SIG-M5 (cell line): ENCODE results near the gene B2M.
"Not testable (repeated sequence)": the region's sequence is repeated elsewhere in the genome, so short reads cannot be mapped to it uniquely, and the experiment has no call there.

Experiments used
- DNase-seq: peaks from one replicate; lab custom pipeline; 2025; lab: John Stamatoyannopoulos, UW

Gene B2M

GRCh38 chr15:44711096-44711742, at the start of gene B2M, which contains the start of gene PATL2:
TSS of gene B2M (plus strand) at chr15:44711517. CDS start at chr15:44711547, 30 bp downstream.
TSS of gene PATL2 (minus strand) at chr15:44711323. CDS start at chr15:44676490, 34,833 bp downstream.
- DNase-seq = peak; percentile 75

DNA sequence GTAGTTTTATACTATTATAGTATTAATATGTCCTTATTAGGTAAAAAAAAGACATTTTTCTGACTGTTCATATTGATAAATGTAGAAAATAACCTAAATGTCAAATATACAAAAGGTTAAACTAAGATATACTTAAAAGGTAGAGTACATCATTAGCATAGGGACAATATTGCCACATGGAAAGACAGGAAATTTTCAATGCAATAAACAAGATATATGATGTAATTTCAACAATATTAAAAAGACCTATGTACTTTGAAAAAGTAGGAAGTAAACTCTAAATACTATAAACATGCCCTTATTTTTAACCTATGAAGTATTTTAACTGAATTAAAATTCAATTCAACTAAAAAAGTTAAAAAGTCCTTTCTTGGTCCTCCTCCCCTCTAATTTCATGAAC, 49.7 kb upstream of the B2M start:
- DNase-seq = no peak

DNA sequence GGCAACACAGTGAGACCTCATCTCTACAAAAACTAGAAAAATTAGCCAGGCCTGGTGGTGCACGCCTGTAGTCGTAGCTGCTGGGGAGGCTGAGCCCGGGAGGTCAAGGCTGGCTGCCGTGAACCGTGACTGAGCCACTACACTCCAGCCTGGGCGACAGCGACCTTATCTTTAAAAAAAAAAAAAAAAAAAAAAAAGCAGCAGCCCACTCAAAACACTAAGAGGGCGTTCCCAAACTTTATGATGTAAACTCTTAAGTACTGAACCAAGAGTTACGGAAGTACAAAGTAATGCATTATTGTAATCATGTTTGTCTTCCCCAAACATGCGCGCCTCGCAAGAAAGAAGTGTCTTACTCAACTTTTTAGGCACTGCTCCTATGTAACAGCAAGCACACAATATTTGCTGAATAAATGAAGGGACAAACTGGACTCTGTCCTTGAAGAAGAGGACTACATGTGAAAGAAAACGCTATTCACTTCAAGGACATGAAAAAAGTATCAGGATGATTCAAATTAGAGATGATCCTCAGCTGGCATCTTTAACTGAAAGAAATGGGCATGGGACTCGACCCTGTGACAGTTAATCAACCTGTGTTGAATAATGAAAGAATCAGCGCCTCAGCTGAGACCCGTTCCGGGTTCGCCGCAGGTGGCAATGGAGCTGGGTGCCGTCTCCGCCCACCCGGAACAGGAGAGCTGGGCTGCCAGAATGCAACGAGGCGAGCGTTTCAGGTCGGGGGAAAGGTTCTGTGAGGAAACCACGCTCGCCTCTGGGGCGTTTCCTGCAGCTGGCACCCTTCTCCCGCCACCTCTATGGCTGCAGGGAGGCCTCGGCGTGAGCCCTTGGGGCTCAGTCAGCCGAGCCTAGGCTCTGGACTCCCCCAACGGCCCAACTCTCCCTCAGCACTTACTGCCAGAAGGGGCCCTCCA, 48.6 kb upstream of the B2M start:
- no peak for DNase-seq

DNA sequence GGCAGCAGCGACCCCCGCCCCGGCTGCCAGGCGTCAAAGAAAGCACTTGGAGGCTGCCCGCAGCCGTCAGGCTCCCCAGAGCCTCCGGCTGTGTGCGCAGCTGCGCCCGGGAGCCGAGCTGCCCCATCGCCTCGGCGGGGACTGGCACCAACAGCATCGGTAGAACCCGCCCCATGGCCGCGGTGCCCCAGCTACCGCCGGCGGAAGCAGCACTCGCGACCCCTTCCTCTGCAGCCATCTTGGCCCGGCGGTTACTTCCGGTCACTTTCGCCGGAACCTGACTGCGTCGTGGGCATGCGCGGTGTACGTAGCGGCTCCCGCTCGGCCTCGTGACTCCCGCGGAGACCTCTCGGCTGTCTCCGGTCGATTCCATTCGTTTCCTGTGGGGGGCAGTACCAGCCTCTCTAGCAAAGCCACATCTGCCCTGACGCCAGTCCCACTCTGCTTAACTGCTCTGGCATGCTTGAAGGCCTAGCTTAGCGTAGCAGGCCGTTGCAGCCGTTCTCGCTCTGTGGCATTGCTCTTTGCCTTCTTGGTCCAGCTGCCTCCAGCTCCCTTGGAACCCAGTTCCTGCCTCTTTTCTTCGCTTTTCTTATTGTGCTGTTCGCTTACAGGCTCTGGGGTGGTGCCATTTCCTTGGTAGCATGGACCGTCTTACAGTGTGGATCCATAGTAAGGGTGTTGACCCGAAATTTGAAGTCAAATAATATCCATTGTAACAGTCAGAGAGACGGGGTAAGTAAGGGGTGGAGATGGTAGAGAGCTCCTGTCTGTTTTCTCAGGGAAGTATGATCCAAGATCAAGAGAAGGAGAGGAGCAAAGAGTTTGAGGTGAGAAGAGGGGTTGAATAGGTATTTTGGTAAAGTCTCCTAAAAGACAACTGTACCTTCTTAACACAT, 47.7 kb upstream of the B2M start, which contains the start of gene SPG11:
SPG11 (minus strand) TSS at position 253 of the 899 bp plus-strand sequence; CDS start at position 238, 15 bp downstream.
- DNase-seq = peak; percentile 79

DNA sequence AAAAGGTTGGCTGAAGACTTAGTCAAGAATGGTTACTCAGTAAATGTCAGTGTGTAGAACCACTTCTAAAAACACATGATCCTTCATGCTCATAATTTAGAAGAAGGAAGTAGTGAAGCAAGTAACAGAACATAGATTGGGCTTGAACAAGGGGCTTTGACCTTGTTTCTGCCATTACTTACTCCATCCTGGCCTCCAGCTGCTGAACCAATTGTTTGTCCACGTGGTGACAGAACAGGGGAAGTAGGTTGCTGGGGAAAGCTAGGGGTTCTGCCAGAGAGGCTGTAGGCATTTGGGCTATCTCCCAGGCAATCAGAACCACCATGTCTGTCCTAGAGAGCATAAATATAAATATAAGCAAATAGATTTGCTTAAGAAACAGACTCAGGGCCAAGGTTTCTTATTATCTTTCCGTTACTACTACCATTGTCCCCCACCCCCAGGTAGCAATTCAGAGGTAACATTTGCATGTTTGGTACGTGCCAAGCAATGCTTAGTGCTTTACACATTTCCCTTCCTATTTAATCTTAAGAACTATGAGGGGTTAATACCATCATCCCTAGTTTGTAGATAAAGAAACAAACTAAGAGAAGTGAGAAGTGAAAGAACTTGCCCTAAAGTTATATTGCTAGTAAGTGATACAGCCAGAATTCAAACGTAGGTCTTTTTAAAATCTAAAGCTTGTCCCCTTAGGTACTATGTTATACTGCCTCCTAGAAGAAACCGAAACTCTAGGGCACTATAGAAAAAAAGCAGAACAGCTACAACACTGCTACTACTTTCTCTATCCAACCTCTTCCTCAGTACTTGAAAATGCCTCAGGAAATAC, 44.9 kb upstream of the B2M start:
- no peak for DNase-seq

DNA sequence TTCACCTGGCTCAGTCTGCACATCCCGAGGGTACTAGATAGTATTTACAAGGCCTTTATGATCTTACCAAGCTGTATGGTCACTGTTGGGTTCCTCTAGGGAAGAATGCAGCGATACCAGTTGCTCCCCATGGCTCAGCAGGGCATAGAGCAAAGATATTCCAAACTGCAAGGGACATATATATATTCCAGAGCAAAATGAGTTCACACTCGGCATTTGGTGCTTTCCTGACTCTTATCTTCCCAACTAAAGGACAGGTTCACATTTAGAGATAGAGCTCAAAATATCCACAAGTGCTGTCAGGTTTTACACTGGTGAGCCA, 44.3 kb upstream of the B2M start:
- DNase-seq = no peak

DNA sequence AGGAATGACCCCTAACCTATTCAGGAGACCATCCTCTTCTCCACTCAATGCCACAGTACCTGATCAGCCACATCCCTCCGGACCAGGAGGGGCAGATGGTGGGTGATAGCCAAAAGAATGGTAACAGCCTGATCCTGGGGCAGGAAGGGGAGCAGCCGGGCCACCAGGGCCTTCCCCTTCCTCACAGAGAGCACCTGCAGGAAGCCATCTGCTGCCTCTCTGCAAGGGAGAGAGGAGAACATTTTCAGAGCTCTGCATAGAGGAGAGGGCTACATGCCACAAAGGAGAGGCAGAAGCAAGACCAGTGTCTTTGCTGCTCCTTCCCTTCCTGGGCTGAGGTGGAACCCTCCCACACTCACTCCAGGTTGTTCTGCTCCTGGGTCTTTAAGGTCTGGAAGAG, 42.4 kb upstream of the B2M start:
- no peak for DNase-seq

- DNase-seq = no peak
Measured at GRCh38 chr15:44670087-44670950, 41.0 kb upstream of the B2M start.

- no peak for DNase-seq
Measured at GRCh38 chr15:44673639-44674038, 37.7 kb upstream of the B2M start.

- DNase-seq = no peak
Measured at GRCh38 chr15:44675911-44676310, 35.4 kb upstream of the B2M start.

GRCh38 chr15:44676676-44677075, 34.6 kb upstream of the B2M start:
- DNase-seq = no peak

GRCh38 chr15:44682211-44682610, 29.1 kb upstream of the B2M start:
- no peak for DNase-seq

DNA sequence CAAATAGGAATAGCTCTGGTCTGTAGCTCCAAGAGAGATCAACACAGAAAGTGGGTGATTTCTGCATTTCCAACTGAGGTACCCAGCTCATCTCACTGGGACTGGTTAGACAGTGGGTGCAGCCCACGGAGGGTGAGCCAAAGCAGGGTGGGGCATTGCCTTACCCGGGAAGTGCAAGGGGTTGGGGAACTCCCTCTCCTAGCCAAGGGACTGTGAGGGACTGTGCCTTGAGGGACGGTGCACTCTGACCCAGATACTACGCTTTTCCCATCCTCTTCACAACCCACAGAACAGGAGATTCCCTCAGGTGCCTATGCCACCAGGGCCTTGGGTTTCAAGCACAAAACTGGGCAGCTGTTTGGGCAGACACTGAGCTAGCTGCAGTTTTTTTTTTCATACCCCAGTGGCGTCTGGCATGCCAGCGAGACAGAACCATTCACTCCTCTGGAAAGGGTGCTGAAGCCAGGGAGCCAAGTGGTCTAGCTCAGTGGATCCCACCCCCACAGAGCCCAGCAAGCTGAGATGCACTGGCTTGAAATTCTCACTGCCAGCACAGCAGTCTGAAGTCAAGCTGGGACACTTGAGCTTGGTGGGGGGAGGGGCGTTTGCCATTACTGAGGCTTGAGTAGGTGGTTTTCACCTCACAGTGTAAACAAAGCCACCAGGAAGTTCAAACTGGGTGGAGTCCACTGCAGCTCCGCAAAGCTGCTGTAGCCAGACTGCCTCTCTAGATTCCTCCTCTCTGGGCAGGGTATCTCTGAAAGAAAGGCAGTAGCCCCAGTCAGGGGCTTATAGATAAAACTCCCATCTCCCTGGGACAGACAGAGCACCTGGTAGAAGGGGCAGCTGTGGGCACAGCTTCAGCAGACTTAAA, 28.3 kb upstream of the B2M start:
- not testable (repeated sequence) for DNase-seq

DNA sequence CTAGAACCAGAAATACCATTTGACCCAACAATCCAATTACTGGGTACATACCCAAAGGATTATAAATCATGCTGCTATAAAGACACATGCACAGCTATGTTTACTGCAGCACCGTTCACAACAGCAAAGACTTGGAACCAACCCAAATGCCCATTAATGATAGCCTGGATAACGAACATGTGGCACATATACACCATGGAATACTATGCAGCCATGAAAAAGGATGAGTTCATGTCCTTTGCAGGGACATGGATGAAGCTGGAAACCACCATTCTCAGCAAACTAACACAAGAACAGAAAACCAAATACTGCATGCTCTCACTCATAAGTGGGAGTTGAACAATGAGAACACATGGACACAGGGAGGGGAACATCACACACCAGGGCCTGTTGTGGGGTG, 22.0 kb upstream of the B2M start:
- DNase-seq = not testable (repeated sequence)

DNA sequence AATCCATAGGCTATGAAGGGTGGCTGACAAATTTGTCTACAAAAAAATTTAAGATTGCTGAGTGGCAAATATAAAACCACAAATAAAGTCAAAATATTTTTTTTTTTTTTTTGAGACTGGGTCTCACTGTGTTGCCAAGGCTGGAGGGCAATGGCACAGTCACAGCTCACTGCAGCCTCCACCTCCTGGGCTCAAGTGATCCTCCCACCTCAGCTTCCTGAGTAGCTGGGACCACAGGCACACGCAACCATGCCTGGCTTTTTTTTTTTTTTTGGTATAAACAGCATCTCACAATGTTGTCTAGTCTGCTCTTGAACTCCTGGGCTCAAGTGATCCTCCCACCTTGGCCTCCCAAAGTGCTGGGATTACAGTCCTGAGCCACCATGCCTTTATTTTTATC, 21.1 kb upstream of the B2M start:
- DNase-seq = not testable (repeated sequence)

- no peak for DNase-seq
Measured at GRCh38 chr15:44692659-44693058, 18.7 kb upstream of the B2M start.

DNA sequence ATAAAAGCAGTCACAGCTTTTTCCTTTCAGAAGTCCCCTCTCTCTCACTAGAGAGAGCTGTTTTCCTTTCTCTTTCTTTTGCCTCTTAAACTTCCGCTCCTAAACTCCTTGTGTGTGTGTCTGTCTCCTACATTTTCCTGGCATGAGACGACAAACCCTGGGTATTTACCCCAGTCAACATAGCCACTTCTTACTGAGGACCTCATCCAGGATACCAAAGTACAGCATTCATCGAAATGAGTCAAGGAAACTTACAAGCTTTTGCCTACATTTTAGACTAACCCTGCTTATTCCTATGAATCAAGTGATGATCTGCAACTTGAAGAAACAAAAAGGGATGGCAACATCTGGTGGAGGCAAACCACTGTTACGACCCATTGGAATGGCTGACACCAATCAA, 16.9 kb upstream of the B2M start:
- DNase-seq = no peak

DNA sequence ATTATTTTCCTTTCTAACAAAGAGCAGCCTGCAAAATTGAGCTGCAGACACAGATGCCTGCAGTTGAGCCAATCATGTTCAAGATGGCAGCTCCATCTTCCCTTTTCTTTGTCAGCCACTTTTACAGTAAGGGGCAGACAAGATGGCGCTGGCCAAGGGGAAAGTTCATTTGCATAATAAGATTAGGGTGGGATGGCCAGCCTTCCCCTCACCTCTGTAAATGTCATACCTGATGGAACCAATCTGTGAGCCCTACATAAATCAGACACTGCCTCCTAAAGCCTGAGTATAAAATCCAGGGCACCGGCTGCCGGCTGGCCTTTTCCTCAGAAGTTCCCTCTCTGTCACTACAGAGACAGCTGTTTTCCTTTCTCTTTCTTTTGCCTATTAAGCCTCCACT, 16.0 kb upstream of the B2M start:
- no peak for DNase-seq

DNA sequence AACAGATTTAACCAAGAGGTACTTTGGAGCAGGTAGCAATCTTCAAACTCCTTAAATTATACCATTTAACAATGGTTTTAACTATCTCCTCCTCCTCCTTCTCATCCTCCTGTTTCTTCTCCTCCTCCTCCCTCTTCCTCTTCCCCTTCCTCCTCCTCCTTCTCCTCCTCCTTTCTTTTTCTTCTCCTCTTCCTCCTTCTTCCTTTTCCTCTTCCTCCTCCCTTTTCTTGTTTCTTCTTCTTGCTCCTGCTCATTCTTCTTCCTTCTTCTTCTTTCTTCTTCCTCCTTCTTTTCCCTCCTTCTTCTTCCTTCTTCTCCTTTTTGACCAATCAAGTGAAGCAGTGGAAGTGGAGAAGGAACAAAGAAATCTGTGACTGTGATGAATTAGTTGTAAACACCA, 14.3 kb upstream of the B2M start:
- no peak for DNase-seq
